Stimulated activated CD8-positive, alpha-beta memory T cell treated with anti-CD3 and anti-CD28 coated beads, Interleukin-4, amount 100 ng/mL, for 48 hours (primary cell): ENCODE results near the gene ATF7.
"Not testable (repeated sequence)": the region's sequence is repeated elsewhere in the genome, so short reads cannot be mapped to it uniquely, and the experiment has no call there.

Experiments
- DNase-seq: peaks from one replicate; pipeline ENCODE4 v3.0.0-alpha.2; 2020

The ATF7 gene

DNA sequence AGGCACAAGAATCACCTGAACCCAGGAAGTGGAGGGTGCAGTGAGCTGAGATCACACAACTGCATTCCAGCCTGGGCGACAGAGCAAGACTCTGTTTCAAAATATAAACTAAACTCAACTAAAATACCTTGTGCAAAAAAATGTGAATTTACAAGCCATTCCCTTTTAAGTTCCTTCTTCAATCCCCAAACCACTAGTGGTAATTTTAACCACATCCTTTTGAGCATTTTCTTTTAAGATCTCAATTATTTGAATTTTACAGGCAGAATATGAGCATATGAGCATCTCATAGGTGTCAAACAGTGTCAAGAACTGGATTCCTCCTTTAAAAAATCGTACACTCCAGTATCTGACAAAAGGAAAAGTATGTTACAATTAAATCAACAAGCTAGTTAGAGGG, 61.9 kb downstream of the ATF7 start:
- DNase-seq, result no peak

DNA sequence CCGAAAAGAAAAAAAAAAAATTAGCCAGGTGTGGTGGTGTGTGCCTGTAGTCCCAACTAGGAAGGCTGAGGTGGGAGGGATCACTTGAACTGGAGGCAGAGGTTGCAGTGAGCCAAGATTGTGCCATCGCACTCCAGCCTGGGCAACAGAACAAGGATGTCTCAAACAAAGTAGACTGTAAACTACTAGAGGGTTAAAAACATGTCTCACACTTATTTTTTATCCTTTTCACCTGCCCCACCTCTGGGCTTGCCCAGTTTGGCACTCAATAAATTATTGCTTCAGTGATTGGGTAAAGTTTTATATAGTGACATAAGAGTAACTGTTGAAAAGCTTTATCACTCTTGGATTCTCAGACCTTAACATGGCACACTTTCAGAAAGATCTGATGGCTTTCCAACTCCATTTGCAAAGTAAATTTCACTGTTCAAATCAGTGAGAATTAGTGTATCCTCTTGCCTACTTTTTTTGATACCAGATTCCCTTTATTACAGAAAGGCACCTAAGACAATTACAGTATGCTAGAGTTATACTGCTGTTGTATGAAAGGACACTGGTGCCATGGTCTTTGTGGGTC, 62.6 kb downstream of the ATF7 start:
- DNase-seq, result no peak

DNA sequence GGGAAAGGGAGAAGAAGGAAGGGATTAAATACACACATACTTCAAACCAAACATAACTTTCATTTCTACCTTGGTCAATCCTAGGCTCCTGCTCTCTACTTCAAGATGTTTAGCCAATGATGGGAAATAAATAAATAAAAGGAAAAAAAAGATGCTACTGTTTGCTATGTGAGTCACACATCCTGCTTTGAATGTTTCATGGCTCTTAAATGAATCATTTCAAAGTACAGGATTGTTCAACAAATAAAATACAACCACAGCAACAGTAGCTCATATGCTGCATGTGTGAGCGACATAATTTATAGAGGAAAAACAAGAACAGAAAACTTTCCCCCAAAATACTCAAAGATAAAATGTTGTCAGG, 64.6 kb downstream of the ATF7 start:
- no peak for DNase-seq

DNA sequence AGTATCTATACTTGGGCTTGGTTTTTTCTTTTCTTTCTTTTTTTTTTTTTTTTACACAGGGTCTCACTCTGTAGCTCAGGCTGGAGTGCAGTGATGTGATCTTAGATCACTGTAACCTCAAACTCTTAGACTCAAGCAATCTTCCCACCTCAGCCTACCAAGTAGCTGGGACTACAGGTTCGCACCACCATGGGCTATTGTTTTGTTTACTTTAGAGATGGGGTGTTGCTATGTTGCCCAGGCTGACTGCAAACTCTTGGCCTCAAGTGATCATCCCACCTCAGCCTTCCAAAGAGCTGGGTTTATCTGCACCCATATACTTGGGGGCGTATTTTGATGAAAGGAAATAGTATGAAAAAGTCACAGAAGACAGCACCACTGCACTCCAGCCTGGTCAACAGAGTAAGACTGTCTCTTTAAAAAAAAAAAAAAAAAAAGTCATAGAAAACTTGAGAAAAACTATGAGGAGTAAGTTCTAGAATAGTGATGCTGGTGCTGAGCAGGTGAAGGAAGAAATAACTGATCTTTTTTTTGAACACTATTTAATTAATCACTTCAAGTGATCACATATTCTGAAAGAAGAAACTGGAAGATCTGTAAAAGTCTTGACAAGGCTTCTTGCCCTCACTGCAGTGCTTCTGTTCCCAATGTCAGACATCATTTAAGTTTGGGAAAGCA, 65.1 kb downstream of the ATF7 start:
- no peak for DNase-seq

DNA sequence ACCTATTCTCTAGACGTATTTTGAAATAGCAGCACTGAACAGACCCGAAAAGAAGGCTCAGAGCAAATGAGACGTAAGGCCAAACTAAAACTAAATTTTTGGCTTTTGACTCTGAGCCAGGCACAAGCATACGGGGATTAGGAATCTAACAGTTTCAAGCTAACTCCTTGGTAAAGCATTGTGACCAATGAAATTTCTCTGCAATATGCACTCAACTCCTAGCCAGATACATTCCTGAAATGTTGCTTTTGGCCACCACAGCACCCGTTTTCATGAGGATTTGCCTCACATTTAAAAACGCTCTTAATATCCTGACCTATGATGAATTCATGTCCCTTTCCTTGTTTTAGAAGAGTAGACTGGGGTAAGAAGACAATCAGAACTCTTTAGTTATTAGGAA, 65.8 kb downstream of the ATF7 start:
- no peak for DNase-seq

DNA sequence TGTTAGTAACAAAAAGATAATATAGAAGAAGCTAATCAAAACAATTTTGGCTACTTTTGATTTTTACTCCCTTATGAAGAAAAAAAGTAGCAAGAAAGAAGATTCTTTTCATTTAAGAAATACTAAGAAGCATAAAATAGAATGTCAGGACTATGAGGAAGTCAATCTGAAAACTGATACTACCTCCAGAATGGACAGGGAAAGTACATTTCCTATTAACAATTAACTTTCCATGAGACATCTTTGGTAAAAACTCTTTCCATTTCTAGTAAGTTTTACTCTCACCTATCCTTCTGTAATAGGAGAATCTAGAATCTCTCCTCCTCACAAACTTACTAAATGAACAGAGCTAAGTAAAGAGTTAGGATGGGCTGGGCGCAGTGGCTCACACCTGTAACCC, 67.6 kb downstream of the ATF7 start:
- no peak for DNase-seq

DNA sequence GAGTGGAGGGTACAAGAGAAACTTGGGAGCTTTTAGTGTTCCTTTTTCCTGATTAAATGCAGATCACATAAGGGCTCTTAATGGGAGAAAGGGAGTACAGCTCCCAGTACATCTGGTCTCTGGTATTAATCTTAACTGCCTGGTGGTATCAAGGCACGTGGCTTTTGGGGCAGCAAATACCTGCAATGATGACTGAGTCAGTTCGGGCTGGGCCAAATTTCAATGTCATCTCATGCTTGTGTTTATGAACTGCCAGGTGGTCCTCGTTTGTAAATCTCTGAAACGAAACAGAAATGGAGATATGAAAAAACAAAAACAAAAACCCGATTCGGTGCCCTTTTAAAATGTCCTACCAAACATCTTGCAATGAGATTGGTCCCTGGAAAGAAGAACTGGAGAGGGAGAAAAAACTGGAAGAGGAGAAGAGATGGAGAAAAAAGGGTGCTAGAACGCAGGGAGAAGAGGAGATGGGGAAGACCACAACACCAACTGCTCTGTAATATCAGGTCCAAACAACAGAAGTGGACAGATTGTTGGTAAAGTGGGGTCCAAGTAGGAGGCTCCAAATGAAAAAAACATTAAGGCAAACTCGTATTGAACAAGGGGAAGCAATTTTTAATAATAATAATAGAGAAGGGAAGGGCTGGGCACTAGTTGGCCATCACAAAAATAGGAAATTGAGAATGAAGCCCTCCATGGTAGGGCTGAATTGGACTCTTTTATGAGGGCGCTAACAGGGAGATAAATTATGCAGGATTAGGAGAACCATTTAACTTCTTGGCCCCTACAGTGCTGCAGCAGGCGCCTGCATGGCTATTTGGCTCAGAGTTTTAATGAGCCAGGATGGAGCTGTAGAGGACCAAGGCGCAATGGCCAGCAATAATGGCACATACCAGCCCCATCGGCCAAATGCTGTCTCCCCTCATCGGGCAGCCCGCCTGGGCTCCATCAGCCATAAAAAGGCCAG, 73.5 kb downstream of the ATF7 start:
- no peak for DNase-seq

DNA sequence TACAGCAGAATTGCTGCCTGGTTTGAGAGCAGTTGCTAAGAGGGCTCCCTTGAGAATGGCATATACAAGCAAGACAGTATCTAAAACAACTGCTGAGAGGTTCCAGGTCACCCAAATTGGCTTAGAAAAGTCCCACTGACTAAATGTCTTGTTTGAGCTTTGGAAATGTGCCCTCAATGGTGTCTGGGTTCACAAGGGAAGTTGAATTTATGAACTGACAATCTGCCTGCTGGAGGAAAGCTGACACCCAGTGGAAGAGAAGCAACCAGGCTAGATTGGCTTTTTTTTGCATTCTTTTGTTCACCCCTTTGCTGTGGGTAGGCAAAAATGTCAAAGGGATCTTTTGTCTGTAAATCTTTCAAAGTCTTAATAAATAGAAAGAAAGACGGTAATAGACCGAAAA, 74.3 kb downstream of the ATF7 start:
- DNase-seq, result no peak

DNA sequence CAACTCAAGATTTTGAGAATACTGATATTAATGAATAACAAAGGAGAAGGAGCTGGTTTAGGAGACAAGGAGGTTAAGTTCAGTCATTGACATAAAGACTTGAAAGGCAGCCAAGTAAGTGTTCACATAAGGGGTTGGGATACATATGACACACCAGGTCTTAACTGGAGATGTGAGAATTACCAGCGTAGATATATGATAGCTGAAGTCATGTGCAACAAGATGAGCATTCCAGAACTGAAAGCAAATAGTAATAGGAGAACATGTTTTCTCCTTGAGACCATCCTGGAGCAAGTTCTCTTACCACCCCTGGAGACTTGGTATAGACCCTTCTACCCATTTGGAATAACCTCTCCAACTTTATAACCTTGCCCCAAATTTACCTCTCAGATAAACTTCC, 75.6 kb downstream of the ATF7 start:
- DNase-seq, result no peak

DNA sequence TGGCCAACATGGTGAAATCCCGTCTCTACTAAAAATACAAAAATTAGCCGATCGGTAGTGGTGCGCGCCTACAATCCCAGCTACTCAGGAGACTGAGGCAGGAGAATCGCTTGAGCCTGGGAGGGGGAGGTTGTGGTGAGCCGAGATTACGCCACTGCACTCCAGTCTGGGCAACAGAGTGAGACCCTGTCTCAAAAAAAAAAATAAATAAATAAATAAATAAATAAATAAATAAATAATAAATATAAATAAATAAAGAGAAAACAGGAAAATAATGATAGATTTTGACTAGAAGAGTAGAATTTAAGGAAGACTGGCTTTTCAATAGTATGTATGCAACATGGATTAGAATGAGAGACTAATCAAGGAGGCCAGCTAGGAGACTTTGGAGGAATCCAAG, 76.1 kb downstream of the ATF7 start:
- DNase-seq, result not testable (repeated sequence)

DNA sequence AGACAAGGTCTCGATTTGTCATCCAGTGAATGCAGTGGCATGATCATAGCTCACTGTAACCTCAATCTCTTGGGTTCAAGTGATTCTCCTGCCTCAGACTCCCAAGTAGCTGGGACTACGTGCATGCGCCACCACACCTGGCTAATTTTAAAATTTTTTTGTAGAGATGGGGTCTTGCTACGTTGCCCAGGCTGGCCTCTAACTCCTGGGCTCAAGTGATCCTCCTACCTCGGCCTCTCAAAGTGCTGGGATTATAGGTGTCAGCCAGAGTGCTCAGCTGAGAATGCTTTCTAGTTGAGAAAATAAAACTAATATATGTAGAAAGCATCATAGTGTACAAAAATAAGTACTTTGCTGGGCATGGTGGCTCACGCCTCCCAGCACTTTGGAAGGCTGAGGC, 77.8 kb downstream of the ATF7 start:
- DNase-seq, result not testable (repeated sequence)

DNA sequence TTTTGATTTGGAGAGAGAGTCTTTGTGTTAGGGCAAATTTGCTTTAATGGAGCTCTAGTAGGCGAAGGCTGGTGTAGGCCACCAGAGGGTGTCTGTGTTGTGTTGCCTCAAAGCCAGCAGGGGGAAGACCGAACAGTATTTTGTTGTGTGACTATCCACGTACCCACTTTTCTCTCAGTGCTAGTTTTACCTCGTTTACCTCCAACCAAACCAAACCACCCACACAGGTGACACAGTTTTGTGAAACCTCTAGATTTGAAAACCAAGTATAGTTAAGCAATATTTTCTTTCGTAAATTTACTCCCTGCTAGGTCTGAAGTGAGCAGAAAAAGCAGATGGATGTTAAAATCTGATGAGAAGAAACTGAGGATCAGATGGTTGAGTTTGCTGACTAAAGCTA, 82.6 kb downstream of the ATF7 start:
- peak; percentile 52 for DNase-seq

DNA sequence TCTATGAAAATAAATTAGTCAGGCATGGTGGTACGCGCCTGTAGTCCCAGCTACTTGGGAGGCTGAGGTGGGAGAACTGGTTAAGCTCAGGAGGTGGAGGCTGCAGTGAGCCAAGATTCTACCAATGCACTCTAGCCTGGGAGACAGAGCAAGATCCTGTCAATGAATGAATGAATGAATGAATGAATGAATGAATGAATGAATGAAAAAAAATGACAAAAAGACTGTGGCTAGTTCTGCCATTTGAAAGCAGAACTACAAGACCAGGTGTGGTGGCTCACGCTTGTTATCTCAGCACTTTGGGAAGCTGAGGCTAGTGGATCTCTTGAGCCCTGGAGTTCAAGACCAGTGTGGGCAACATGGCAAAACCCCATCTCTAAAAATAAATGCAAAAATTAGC, 86.7 kb downstream of the ATF7 start:
- DNase-seq, result no peak

DNA sequence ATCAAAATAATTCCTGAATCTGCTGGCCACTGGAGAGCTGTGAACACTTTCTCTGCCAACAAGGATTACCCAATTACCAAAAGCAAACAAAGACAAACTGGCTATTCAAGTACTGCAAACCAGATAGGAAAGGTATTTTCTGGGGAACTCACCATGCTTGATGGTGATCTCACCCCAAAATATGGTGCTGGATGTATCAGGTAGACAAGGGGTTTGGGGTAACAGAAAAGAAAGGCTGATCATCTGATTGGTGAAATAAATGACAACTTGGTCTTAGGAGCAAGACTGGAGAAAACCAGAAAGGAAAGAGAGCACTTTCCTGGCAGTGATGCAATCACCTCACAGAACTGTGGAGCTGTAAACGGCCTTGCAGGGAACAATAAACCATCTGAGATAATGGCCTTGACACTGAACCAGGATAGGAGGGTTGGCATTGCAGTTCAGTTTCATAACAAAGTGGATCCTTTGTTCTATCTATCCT, 87.9 kb downstream of the ATF7 start:
- DNase-seq, result no peak

DNA sequence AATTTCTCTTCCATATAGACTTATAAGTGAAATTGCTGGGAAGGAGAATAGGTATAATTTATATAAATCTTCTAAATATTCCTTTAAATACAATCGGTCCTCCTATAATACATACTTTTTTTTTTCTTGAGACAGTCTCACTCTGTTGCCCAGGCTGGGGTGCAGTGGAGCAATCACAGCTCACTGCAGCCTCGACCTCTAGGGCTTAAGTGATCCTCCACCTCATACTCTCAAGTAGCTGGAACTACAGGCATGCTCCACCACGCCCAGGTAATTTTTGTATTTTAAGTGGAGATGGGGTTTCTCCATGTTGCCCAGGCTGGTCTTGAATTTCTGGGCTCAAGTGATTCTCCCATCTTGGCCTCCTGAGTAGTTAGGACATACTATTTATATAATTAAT, 89.2 kb downstream of the ATF7 start:
- no peak for DNase-seq

DNA sequence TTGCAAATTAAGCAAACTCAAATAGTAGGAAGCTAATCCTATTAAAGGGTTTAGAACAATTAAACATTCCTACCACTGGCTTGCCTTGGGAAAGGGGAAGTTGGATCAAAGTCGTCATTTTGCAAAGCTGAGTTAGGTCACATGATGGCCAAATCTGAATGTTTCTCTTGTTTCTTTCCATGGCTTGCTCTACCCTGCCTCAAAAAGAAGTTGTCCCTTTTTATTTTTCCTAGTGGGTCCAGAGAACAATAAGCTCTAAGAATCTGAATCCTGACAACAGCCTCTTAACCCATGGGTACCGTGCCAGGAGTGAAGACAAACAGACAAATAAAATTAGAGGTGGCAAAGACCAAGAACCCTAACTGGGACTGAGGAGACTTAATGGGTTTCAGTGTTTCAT, 92.7 kb downstream of the ATF7 start:
- no peak for DNase-seq

DNA sequence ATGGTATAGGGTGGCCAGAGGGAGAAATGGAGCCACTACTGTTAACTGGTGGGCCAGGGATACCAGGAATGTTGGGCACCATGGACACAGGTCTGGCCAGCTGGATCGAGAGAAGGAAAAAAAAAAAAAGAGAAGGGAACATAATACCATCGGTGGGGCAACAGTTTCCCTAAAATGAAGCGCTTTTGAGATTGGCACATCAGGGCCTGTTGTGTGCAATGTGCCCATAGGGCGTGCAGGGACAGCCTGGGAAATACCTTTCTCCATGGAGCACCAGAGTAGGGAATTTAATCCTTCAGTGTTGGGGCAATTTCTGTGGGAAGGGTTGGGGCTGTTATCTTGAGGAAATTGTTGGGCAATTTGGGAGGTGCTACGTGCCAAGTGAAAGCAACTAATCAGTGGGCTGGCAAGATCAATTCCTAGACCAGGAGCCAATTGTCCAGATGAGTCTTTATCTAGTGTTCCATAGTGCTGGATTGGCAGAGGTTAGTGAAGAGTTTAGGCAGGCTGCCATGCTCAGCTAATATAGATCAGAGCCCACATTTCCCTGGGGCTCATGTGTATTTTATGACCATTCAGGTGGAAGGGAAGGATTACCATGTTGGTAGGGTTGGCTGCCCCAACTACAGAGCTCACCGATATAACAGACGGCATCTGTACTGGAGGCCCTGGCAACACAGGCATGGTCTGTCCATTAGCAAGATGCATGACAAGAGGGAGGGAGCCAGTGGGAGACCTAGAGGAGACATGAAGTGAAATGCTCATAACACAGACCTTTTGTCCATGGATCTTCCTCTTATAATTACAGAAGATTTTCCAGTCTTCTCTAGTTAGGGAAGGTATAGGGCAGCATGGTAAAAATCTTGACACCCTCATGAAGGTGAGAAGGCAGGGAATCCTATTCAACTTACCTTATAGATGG, 93.4 kb downstream of the ATF7 start:
- no peak for DNase-seq

DNA sequence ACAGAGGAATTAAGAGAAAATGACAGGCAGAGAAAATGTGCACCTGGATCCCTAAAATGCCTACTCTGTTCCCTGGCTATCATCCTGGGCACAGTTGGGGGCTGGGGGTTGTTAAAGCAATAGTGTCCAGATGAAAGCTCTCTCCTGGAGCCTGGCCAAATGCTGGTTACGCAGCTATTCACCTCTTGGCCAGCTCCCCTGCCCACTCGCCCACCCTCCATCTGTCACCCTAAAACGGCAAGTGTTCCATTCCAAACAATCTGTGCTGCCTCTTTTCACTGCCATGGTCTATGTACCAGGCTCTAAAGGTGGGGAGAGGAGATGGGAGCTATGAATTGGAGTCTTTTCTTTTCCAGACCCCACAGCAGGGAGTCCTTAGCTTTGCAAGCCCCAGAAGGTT, 94.2 kb downstream of the ATF7 start:
- DNase-seq, result no peak

DNA sequence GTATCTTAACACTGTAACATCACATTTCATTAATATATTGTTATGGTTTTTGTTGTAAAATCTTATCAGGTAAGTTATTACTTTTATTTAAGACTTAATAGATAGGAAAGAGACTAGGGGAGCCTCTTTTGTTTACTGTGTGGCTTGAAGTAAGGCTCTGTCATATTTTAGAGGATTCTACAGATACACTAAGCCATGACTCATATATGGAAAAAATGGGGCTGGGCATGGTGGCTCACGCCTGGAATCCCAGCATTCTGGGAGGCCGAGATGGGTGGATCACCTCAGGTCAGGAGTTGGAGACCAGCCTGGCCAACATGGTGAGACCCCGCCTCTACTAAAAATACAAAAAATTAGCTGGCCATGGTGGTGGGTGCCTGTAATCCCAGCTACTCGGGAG, 95.3 kb downstream of the ATF7 start:
- DNase-seq, result no peak

DNA sequence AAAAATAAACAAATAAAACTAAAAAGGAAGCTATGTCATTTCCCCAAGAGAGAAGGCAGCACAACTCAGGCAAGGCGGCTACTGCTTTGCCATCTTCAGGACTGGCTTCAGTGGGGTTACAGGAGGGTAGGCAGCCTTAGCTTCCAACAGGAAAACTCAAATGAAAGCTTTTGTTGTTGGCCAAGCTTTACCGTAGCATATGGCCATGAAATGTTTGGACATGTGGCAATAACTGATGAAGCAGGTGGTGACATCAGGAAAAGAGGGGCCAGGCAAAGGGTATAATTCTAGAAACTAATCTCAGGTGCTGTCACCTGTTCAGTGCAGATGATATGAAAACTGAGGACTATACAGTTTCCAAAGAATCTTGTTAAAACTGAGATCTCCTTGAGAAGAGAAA, 96.1 kb downstream of the ATF7 start:
- no peak for DNase-seq

DNA sequence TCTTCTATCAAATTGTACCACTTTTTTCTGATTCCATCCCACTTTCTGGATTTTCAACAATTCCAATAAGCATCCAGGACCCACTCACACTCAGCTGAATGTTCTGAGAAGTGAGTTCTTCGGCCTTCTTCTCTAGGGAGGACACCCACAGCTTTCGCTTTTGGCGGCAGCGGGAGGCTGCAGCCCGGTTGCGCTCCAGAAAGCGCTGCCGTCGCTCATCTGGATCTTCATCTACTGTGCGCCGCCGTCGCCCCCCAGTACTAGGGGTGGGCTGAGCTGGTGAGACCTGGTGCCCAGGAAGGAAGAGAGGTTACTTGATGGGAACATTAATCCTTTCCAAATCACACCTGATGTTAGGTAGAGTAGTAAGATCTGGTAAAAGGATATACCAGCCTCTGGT, 101.7 kb downstream of the ATF7 start:
- DNase-seq, result no peak

DNA sequence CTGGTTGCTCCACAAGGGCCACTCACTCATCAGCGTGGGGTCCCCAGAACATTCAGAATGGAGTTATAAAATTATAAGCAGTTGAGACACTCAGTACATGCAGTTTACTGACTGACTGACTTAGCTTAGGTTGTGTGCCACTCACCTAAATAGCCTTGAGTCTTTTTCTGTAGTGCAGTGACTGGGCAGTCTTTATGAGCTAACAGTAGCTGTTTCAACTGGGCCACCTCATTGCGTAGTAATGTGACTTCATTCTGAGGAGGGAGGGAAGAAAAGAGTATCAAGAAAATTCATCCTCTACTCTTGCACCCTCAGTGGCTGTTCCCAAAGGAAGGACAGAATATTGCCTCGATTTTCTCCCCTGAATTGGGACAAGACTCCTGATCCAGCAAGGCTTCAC, 103.1 kb downstream of the ATF7 start:
- DNase-seq, result no peak

DNA sequence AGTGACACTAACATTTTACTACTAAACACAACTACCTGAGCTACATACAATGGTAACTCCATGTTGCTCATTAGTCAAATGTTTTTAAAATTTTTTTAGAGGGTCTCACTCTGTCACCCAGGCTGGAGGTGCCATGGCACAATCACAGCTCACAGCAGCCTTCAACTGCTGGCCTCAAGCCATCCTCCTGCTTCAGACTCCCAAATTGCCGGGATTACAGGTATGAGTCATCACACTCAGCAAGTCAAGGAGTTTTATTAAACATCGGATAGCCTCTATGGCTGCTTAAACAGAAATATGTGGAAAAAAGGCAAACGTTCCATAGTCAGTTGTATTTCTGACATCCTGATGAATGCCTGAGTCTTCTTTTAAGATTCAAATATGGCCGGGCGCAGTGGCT, 107.8 kb downstream of the ATF7 start:
- no peak for DNase-seq
